ENCODE results near the gene MINDY2. TPM values are rescaled to one million over a fixed set of nuclear protein-coding genes. Genes with fewer than 3 reads are reported as not detected.

MINDY2 gene
- total and polyA plus RNA-seq, 2 of the 8 experiments (the other 6 are each of a cell fraction or from before 2014, with no cell fraction given), result 3.1 to 25.7 TPM

- Histone ChIP-seq H3K23ac (ENCODE audit: insufficient read length) (no peak overlapping the region), H3K79me1 (ENCODE audit: low read depth, low read length) (no peaks in the 10 kb centered on the region; the same call in none of the 2 replicates), H3K4me3 (ENCODE audit: extremely low read depth in 1 of 4, insufficient read depth in 2 of 4, low read depth in 3 of 4, low read length in 4 of 4) (no peak overlapping the region), H2BK5ac (ENCODE audit: low read depth, low read length) (no peak overlapping the region), H2BK12ac (ENCODE audit: low read depth, low read length) (no peak overlapping the region), H4K20me1 (replicated peaks in 1 of 2; ENCODE audit: control insufficient read depth in 1 of 2, insufficient read depth in 2 of 2, low read length in 2 of 2) (peaks cover 13 to 16% of the 10 kb centered on the region in 2 experiments), H3K27ac (ENCODE audit: low read depth, low read length) (no peak overlapping the region), H2BK15ac (ENCODE audit: low read length) (no peak overlapping the region), H3K27me3 (replicated peaks in 1 of 4; ENCODE audit: control insufficient read depth in 3 of 4, extremely low read depth in 1 of 4, insufficient read depth in 3 of 4, low read length in 3 of 4) (no peaks in the 10 kb centered on the region), H3K23me2 (ENCODE audit: low read depth, low read length) (no peaks in the 10 kb centered on the region), H2AFZ (ENCODE audit: low read length) (no peak overlapping the region), H2AK5ac (ENCODE audit: low read depth, low read length) (no peak overlapping the region), H3K4me1 (replicated peaks in 1 of 4; ENCODE audit: control insufficient read depth in 3 of 4, insufficient read depth in 4 of 4, low read length in 3 of 4) (peaks cover 0 to 2% (median under 1%) of the 10 kb centered on the region in 4 experiments; a peak in 1 of 7 replicates), H3K4ac (replicated peaks; ENCODE audit: insufficient read length, low read depth, low read length) (no peak overlapping the region), H2BK120ac (replicated peaks; ENCODE audit: low read depth, low read length) (no peak overlapping the region), H3K14ac (ENCODE audit: insufficient read length) (no peak overlapping the region), H3K4me2 (ENCODE audit: insufficient read depth in 1 of 2, low read depth in 2 of 2, low read length in 2 of 2) (no peak overlapping the region), H3K79me2 (ENCODE audit: control insufficient read depth in 1 of 2, insufficient read depth in 2 of 2, low read length in 2 of 2) (peaks cover 0 to 100% of the 10 kb centered on the region in 2 experiments; a peak in 3 of 4 replicates), H4K5ac (ENCODE audit: insufficient read length, low read depth, low read length) (no peak overlapping the region), H3K36me3 (ENCODE audit: control insufficient read depth in 2 of 4, insufficient read depth in 4 of 4, low read length in 3 of 4) (no peaks in the 10 kb centered on the region; a peak in 1 of 8 replicates), H2BK20ac (ENCODE audit: low read length) (no peak overlapping the region), H3K18ac (ENCODE audit: extremely low read depth, low read length) (no peak overlapping the region), H3K9ac (replicated peaks in 1 of 4; ENCODE audit: extremely low read depth in 1 of 4, low read depth in 3 of 4, low read length in 3 of 4) (no peak overlapping the region; a peak in 1 of 7 replicates), H4K8ac (ENCODE audit: extremely low read depth, insufficient read depth, low read length) (no peak overlapping the region), H3K9me3 (ENCODE audit: insufficient read depth in 2 of 2, low read depth in 1 of 2, low read length in 1 of 2) (no peaks in the 10 kb centered on the region), H4K91ac (replicated peaks; ENCODE audit: insufficient read length, low read length) (no peak overlapping the region), H3K56ac (replicated peaks; ENCODE audit: insufficient read length, low read depth, low read length) (no peak overlapping the region)
- WGBS, 2 experiments (ENCODE audit: extremely low coverage in 1 of 2, insufficient coverage in 1 of 2, insufficient read length in 1 of 2, insufficient replicate concordance in 2 of 2, low coverage in 1 of 2, low lambda C conversion rate in 2 of 2, missing lambda C conversion rate in 1 of 2), result 97% methylated on average over 4 of the region's 4 CpGs; no CpG with 5 or more reads in 1 of the 2 experiments
- POLR2A ChIA-PET (ENCODE audit: partially characterized antibody), result no interaction called here
- DNase-seq (ENCODE audit: low read depth in 1 of 2, low spot score in 2 of 2), result no peak
- CTCF ChIA-PET (ENCODE audit: partially characterized antibody), result interaction anchor here (0.9 to 1.2 kb wide), 2 partner anchors 10 to 37 kb away, joined by 3 to 4 read pairs; no protein-coding TSS in a partner anchor
- no peak for FAIRE-seq
- TF ChIP-seq KDM4A (IDR thresholded peaks at IDR 0.05; ENCODE audit: low read depth, low read length, severe bottlenecking) (no peak), BCL11A (IDR thresholded peaks at IDR 0.05; ENCODE audit: low read depth in 2 of 2, low read length in 2 of 2) (no peak), SP4 (IDR thresholded peaks at IDR 0.05; ENCODE audit: low read length) (no peak), JUND (IDR thresholded peaks at IDR 0.05; ENCODE audit: low read length) (no peak), SIRT6 (IDR thresholded peaks at IDR 0.05; ENCODE audit: low read length) (no peak), NRF1 (IDR thresholded peaks at IDR 0.05; ENCODE audit: low read depth, low read length) (no peak), TCF12 (IDR thresholded peaks at IDR 0.05; ENCODE audit: low read depth, low read length) (no peak), POLR2A (IDR thresholded peaks at IDR 0.05; ENCODE audit: control extremely low read depth in 1 of 2, low read depth in 2 of 2, low read length in 2 of 2) (no peak), RAD21 (IDR thresholded peaks at IDR 0.05 in 1 of 2, conservative IDR thresholded peaks at IDR 0.05 in 1 of 2; ENCODE audit: low read depth in 2 of 2, low read length in 2 of 2) (no peak), FOSL1 (IDR thresholded peaks at IDR 0.05; ENCODE audit: insufficient read depth, low read depth, low read length) (no peak), SRF (IDR thresholded peaks at IDR 0.05; ENCODE audit: low read depth, low read length) (no peak), KDM5A (IDR thresholded peaks at IDR 0.05; ENCODE audit: low read length) (no peak)
Observed at GRCh38 chr15:58732625-58733363, 38.3 kb upstream of the MINDY2 start.

All from H1 (cell line).